HepG2 (cell line): ENCODE measurements around the gene ZNF629. TPM values are rescaled to one million over a fixed set of nuclear protein-coding genes. Genes with fewer than 3 reads are reported as not detected.

ENCODE experiments used
- ZNF232 ChIP-seq: sonication (generic); formaldehyde crosslinking; IDR thresholded peaks from 2 replicates; pipeline ENCODE4 v1.4.0; 2020; ENCODE audit warnings: missing genetic modification reagents, borderline replicate concordance
- ZNF496 ChIP-seq: sonication (generic); formaldehyde crosslinking; IDR thresholded peaks from 2 replicates; pipeline ENCODE4 v1.8.1; 2023; ENCODE audit warnings: mild to moderate bottlenecking, moderate library complexity, missing genetic modification reagents; ENCODE audit not compliant: insufficient replicate concordance
- polyA plus RNA-seq, 8 experiments: library from polyadenylated mRNA; depleted of rRNA in 3 of 8; stranded (reverse) in 7 of 8; unstranded in 1 of 8; fragments of >200 nt; fragmentation: Illumina TruSeq in 4 of 8; extraction: Trizol in 4 of 8; gene quantifications; 2 replicates each; pipeline versions ENCODE4 v1.2.1 to v1.2.3, GENCODE V29; 2011 to 2016; ENCODE audit warnings: low read depth in 4 of 8, missing spikeins in 1 of 8, mixed read lengths in 1 of 8; ENCODE audit not compliant: insufficient read depth in 1 of 8
- total RNA-seq, 5 experiments: library from RNA; depleted of rRNA; stranded (reverse); fragments of >200 nt; fragmentation: Illumina TruSeq; extraction: Trizol; gene quantifications; 2 replicates each; pipeline ENCODE4 v1.2.3, GENCODE V29; 2016; ENCODE audit warnings: low read depth in 1 of 5
- TF ChIP-seq, protein P1 (sequence below): sonication (generic); formaldehyde crosslinking; IDR thresholded peaks from 2 replicates; pipeline ENCODE4 v1.9.0; 2021; ENCODE audit warnings: mild to moderate bottlenecking, missing genetic modification reagents

Gene ZNF629
- total and polyA plus RNA-seq, 2 of the 13 experiments (the other 11 are each of a cell fraction or from before 2014, with no cell fraction given), result 6.1 to 16.5 TPM

DNA sequence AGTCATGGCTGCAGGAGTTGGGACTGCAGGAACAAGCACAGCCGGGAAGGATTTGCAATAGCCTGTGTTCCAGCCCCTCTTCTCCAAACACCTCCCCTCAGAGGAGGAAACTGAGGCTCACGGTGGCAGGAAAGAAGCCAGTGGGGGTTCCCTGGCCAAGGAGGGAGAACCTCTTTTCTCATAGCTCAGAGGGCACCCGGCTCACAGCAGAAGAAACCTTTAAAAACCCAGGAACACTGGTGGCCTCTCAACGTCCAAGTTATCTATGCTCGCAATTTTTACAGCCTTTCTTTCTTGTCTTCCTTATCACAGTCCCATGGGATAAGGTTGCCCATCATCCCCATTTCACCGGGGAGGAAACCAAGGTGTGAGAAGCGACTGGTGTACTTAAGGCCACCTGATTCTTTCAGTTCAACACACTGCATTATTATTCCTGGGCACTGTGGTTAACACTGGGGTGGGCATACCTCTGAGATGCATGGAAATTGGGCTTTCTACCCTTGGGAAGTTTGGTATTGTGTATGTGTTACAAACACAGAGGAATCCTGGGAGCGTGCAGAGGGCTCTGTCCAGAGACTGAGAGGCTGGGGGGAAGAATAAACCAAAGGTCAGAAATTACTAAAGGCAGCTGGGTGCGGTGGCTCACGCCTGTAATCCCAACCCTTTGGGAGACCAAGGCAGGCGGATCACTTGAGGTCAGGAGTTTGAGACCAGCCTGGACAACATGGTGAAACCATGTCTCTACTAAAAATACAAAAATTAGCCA lies 791 bp upstream of the ZNF629 start (continued):
- TF ChIP-seq, protein P1, sequence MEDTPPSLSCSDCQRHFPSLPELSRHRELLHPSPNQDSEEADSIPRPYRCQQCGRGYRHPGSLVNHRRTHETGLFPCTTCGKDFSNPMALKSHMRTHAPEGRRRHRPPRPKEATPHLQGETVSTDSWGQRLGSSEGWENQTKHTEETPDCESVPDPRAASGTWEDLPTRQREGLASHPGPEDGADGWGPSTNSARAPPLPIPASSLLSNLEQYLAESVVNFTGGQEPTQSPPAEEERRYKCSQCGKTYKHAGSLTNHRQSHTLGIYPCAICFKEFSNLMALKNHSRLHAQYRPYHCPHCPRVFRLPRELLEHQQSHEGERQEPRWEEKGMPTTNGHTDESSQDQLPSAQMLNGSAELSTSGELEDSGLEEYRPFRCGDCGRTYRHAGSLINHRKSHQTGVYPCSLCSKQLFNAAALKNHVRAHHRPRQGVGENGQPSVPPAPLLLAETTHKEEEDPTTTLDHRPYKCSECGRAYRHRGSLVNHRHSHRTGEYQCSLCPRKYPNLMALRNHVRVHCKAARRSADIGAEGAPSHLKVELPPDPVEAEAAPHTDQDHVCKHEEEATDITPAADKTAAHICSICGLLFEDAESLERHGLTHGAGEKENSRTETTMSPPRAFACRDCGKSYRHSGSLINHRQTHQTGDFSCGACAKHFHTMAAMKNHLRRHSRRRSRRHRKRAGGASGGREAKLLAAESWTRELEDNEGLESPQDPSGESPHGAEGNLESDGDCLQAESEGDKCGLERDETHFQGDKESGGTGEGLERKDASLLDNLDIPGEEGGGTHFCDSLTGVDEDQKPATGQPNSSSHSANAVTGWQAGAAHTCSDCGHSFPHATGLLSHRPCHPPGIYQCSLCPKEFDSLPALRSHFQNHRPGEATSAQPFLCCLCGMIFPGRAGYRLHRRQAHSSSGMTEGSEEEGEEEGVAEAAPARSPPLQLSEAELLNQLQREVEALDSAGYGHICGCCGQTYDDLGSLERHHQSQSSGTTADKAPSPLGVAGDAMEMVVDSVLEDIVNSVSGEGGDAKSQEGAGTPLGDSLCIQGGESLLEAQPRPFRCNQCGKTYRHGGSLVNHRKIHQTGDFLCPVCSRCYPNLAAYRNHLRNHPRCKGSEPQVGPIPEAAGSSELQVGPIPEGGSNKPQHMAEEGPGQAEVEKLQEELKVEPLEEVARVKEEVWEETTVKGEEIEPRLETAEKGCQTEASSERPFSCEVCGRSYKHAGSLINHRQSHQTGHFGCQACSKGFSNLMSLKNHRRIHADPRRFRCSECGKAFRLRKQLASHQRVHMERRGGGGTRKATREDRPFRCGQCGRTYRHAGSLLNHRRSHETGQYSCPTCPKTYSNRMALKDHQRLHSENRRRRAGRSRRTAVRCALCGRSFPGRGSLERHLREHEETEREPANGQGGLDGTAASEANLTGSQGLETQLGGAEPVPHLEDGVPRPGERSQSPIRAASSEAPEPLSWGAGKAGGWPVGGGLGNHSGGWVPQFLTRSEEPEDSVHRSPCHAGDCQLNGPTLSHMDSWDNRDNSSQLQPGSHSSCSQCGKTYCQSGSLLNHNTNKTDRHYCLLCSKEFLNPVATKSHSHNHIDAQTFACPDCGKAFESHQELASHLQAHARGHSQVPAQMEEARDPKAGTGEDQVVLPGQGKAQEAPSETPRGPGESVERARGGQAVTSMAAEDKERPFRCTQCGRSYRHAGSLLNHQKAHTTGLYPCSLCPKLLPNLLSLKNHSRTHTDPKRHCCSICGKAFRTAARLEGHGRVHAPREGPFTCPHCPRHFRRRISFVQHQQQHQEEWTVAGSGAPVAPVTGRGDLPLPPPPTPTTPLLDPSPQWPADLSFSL, result no peak
- no peak for TF ChIP-seq ZNF496 (CRISPR knock-in tag)
- TF ChIP-seq ZNF232 (CRISPR knock-in tag), result no peak; the same call in 1 of the 2 replicates
